WTC11 (cell line): Measurements from ENCODE around the gene TIMP2. TPM values are rescaled to one million over a fixed set of nuclear protein-coding genes. Genes with fewer than 3 reads are reported as not detected.
"Not testable (repeated sequence)": the region's sequence is repeated elsewhere in the genome, so short reads cannot be mapped to it uniquely, and the experiment has no call there.

ENCODE experiments used
- ATAC-seq: fragments of 200-7000 bp; cut with Tn5 transposase; 2 replicates; pipeline ENCODE4 v1.10.0; 2021; ENCODE audit warnings: mild to moderate bottlenecking, moderate library complexity
- CTCF ChIA-PET: fragments of 300-600 bp; sonication (Branson Sonifier 250); formaldehyde crosslinking; loops from one replicate; lab custom pipeline; 2021; ENCODE audit warnings: antibody characterized with exemption; lab: Charles Lee
- POLR2A ChIA-PET: fragments of 350-600 bp; sonication (Branson Sonifier 250); formaldehyde crosslinking; loops from one replicate; lab custom pipeline; 2021; ENCODE audit warnings: antibody characterized with exemption; lab: Charles Lee
- DNase-seq: peaks from one replicate; pipeline ENCODE4 v3.0.0; 2021; ENCODE audit warnings: low spot score
- H3K27ac Mint-ChIP-seq: 2 replicates; pipeline ENCODE4 v1.8.0; 2021; ENCODE audit warnings: mixed read lengths
- H3K27me3 Mint-ChIP-seq: 2 replicates; pipeline ENCODE4 v1.8.0; 2021; ENCODE audit warnings: low read depth, mild to moderate bottlenecking, moderate library complexity, mixed read lengths
- H3K36me3 Mint-ChIP-seq: 2 replicates; pipeline ENCODE4 v1.8.0; 2021; ENCODE audit warnings: mixed read lengths
- H3K4me1 Mint-ChIP-seq: 2 replicates; pipeline ENCODE4 v1.8.0; 2022; ENCODE audit warnings: mixed read lengths
- H3K4me3 Mint-ChIP-seq: 2 replicates; pipeline ENCODE4 v1.8.0; 2021; ENCODE audit warnings: mild to moderate bottlenecking, moderate library complexity, mixed read lengths
- H3K9me3 Mint-ChIP-seq: 2 replicates; pipeline ENCODE4 v1.8.0; 2021; ENCODE audit warnings: mixed read lengths
- CREM ChIP-seq: sonication (generic); formaldehyde crosslinking; IDR thresholded peaks from 2 replicates; pipeline ENCODE4 v1.8.1; 2022; ENCODE audit warnings: mild to moderate bottlenecking, missing genetic modification reagents, moderate library complexity
- GABPB1 ChIP-seq: sonication (generic); formaldehyde crosslinking; IDR thresholded peaks from 2 replicates; pipeline ENCODE4 v1.8.1; 2023; ENCODE audit warnings: mild to moderate bottlenecking, missing genetic modification reagents
- JUN ChIP-seq: sonication (generic); formaldehyde crosslinking; IDR thresholded peaks from 2 replicates; pipeline ENCODE4 v1.8.0; 2023; ENCODE audit warnings: mild to moderate bottlenecking, missing genetic modification reagents
- ZBTB21 ChIP-seq: sonication (generic); formaldehyde crosslinking; IDR thresholded peaks from 2 replicates; pipeline ENCODE4 v1.8.1; 2023; ENCODE audit warnings: mild to moderate bottlenecking, missing genetic modification reagents, borderline replicate concordance
- ZNF232 ChIP-seq: sonication (generic); formaldehyde crosslinking; IDR thresholded peaks from 2 replicates; pipeline ENCODE4 v1.8.0; 2022; ENCODE audit warnings: mild to moderate bottlenecking, missing genetic modification reagents
- ZNF416 ChIP-seq: fragments of 250-450 bp; sonication (Bioruptor Pico); IDR thresholded peaks from 2 replicates; pipeline ENCODE4 v1.9.0; 2021; ENCODE audit warnings: mild to moderate bottlenecking, inconsistent platforms
- total RNA-seq: library from RNA; stranded (reverse); gene quantifications from 3 replicates; pipeline ENCODE4 v1.2.3, GENCODE V29; 2021
- TF ChIP-seq, protein P1 (sequence below): sonication (generic); formaldehyde crosslinking; IDR thresholded peaks from 2 replicates; pipeline ENCODE4 v1.8.1; 2023; ENCODE audit warnings: mild to moderate bottlenecking, missing genetic modification reagents, moderate library complexity
- TF ChIP-seq, protein P2 (sequence below): fragments of 200-600 bp; IDR thresholded peaks from 2 replicates; pipeline ENCODE4 v1.8.0; 2022; ENCODE audit warnings: antibody characterized with exemption
- TF ChIP-seq, protein P3 (sequence below): sonication (generic); formaldehyde crosslinking; IDR thresholded peaks from 2 replicates; pipeline ENCODE4 v1.8.1; 2022; ENCODE audit warnings: low read depth, missing genetic modification reagents, borderline replicate concordance
- TF ChIP-seq, protein P4 (sequence below): sonication (generic); formaldehyde crosslinking; conservative IDR thresholded peaks from 2 replicates; pipeline ENCODE4 v1.8.1; 2022; ENCODE audit warnings: mild to moderate bottlenecking, missing genetic modification reagents
- TF ChIP-seq, protein P5 (sequence below): sonication (generic); formaldehyde crosslinking; IDR thresholded peaks from 2 replicates; pipeline ENCODE4 v1.8.0; 2022; ENCODE audit warnings: mild to moderate bottlenecking, missing genetic modification reagents

Gene TIMP2
- total RNA-seq, 1 experiment from 2014 or later, result 37.1 TPM

DNA sequence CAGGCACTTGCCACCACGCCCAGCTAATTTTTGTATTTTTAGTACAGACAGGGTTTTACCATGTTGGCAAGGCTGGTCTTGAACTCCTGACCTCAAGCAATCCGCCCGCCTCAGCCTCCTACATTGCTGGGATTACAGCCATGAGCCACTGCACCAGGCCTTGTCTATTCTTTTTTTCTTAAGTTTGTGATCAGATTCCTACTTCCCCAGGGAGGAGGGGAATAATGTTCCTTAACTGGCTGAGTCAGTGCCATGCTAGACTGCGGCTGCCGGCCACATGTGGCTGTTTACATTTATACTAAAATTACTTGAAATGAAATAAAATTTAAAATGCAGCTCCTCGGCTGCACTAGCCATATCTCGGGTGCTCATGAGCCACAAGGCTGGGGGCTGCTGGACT is 56.8 kb downstream of the TIMP2 start (continued):
- TF ChIP-seq, protein P1, sequence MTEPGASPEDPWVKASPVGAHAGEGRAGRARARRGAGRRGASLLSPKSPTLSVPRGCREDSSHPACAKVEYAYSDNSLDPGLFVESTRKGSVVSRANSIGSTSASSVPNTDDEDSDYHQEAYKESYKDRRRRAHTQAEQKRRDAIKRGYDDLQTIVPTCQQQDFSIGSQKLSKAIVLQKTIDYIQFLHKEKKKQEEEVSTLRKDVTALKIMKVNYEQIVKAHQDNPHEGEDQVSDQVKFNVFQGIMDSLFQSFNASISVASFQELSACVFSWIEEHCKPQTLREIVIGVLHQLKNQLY (CRISPR knock-in tag), result no peak
- no peak for TF ChIP-seq JUN (CRISPR knock-in tag)

DNA sequence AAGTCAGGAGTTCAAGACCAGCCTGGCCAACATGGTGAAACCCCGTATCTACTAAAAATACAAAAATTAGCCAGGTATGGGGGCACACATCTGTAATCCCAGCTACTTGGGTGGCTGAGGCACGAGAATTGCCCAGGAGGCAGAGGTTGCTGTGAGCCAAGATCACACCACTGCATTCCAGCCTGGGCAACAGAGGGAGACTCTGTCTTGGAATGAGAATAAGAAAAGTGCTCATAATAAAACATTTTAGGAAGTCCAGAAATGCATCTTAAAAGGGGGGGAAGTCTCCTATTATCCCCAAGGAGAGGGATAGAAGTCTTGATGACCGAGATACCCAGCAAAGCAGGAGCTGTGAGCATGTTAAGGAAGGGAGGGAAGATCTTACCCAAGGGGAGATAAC is 58.1 kb downstream of the TIMP2 start:
- ChIA-PET POLR2A (interaction anchor here (1.5 kb wide), 1 partner anchor 105 kb away, joined by 6 read pairs; no protein-coding TSS in a partner anchor), CTCF (interaction anchor here (2.0 to 3.7 kb wide), 4 partner anchors 10 to 106 kb away, joined by 11 to 95 read pairs (median 13); no protein-coding TSS in a partner anchor)
- not testable (repeated sequence) for H3K9me3 Mint-ChIP-seq, ATAC-seq, H3K4me1 Mint-ChIP-seq, H3K4me3 Mint-ChIP-seq, H3K27me3 Mint-ChIP-seq, DNase-seq
- Mint-ChIP-seq H3K36me3 (peaks cover 14% of the 10 kb centered on the region), H3K27ac (0 out of 2 replicates have a peak overlapping the region, but pooled peaks have one; percentile 15)

DNA sequence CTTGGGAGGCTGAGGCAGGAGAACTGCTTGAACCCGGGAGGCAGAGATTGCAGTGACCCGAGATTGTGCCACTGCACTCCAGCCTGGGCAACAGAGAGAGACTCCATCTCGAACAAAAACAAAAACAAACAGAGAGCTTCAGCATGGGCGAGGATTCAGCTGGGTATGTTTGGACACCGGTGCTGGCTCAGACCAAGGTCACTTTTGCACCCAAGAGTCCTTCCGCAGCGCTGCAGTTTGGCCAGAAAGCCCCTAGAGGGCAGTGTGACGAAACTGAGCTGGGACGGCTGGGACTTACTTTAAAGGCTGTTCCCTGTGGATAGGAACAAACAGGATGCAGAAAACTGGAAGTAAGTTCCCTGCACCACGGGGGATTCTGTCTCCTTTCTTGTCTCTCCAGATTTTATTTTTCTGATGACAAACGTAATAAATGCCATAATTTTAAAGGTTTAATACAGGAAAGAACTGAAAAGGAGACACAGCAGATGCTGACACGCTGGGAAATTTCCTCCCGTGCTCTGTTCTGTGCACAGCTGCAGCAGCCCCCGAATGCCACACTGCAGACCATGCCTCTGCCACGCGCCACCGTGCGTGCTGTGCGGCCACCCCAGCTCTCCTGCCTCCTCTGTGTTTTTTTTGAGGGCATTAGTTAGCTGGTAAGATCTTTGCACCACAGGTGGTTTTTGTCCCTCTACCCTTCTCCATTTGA is 59.4 kb downstream of the TIMP2 start:
- H3K9me3 Mint-ChIP-seq, result no peaks in the 10 kb centered on the region
- no peaks in the 10 kb centered on the region for H3K4me1 Mint-ChIP-seq
- POLR2A ChIA-PET, result interaction anchor here (0.9 to 1.5 kb wide), 2 partner anchors 106 to 191 kb away, joined by 4 to 6 read pairs; no protein-coding TSS in a partner anchor
- no peak overlapping the region for H3K4me3 Mint-ChIP-seq
- H3K27ac Mint-ChIP-seq, result no peak overlapping the region
- TF ChIP-seq, protein P2, sequence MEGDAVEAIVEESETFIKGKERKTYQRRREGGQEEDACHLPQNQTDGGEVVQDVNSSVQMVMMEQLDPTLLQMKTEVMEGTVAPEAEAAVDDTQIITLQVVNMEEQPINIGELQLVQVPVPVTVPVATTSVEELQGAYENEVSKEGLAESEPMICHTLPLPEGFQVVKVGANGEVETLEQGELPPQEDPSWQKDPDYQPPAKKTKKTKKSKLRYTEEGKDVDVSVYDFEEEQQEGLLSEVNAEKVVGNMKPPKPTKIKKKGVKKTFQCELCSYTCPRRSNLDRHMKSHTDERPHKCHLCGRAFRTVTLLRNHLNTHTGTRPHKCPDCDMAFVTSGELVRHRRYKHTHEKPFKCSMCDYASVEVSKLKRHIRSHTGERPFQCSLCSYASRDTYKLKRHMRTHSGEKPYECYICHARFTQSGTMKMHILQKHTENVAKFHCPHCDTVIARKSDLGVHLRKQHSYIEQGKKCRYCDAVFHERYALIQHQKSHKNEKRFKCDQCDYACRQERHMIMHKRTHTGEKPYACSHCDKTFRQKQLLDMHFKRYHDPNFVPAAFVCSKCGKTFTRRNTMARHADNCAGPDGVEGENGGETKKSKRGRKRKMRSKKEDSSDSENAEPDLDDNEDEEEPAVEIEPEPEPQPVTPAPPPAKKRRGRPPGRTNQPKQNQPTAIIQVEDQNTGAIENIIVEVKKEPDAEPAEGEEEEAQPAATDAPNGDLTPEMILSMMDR, result peak; percentile 89
- TF ChIP-seq ZNF232 (CRISPR knock-in tag), result no peak
- TF ChIP-seq GABPB1 (CRISPR knock-in tag), result peak; percentile 46; the same call in 1 of the 2 replicates
- no peak for TF ChIP-seq ZBTB21 (CRISPR knock-in tag)
- TF ChIP-seq, all 79 proteins: peak for 2
- DNase-seq (peak; percentile 88), ATAC-seq (peak; percentile 96)
- Mint-ChIP-seq H3K27me3 (no peaks in the 10 kb centered on the region), H3K36me3 (peaks cover 14% of the 10 kb centered on the region)
- CTCF ChIA-PET, result interaction anchor here (0.5 to 3.7 kb wide), 66 partner anchors 8 to 1649 kb away, joined by 3 to 95 read pairs (median 4); partner anchors contain the start of genes CANT1, CEP295NL, CYTH1 and ENGASE

DNA sequence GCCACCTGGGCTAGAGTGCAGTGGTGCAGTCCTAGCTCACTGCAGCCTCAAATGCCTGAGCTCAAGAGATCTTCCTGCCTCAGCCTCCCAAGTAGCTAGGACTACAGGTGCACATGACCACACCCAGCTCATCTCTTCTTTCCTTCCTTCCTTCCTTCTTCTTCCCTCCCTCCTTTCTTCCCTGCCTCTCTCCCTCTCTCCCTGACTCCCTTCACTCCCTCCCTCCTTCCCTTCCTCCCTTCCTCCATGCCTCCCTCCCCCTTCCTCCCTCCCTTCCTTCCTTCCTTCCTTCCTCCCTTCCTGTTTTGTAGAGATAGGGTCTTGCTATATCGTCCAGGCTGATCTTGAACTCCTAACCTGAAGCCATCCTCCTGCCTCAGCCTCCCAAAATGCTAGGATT is 61.1 kb downstream of the TIMP2 start:
- Mint-ChIP-seq H3K27ac (no peak overlapping the region), H3K27me3 (no peaks in the 10 kb centered on the region), H3K4me1 (no peaks in the 10 kb centered on the region), H3K4me3 (no peak overlapping the region), H3K9me3 (no peaks in the 10 kb centered on the region), H3K36me3 (peaks cover 4% of the 10 kb centered on the region; the same call in 1 of the 2 replicates)
- no peak for DNase-seq
- POLR2A ChIA-PET, result no interaction called here
- ATAC-seq, result no peak
- CTCF ChIA-PET, result interaction anchor here (1.2 to 3.2 kb wide), 2 partner anchors 19 to 20 kb away, joined by 3 to 13 read pairs; no protein-coding TSS in a partner anchor
- TF ChIP-seq ZNF416 (CRISPR knock-in tag), result no peak
- TF ChIP-seq, protein P3, sequence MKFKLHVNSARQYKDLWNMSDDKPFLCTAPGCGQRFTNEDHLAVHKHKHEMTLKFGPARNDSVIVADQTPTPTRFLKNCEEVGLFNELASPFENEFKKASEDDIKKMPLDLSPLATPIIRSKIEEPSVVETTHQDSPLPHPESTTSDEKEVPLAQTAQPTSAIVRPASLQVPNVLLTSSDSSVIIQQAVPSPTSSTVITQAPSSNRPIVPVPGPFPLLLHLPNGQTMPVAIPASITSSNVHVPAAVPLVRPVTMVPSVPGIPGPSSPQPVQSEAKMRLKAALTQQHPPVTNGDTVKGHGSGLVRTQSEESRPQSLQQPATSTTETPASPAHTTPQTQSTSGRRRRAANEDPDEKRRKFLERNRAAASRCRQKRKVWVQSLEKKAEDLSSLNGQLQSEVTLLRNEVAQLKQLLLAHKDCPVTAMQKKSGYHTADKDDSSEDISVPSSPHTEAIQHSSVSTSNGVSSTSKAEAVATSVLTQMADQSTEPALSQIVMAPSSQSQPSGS (CRISPR knock-in tag), result no peak
- TF ChIP-seq, protein P4, sequence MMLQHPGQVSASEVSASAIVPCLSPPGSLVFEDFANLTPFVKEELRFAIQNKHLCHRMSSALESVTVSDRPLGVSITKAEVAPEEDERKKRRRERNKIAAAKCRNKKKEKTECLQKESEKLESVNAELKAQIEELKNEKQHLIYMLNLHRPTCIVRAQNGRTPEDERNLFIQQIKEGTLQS, result no peak
- TF ChIP-seq, protein P5, sequence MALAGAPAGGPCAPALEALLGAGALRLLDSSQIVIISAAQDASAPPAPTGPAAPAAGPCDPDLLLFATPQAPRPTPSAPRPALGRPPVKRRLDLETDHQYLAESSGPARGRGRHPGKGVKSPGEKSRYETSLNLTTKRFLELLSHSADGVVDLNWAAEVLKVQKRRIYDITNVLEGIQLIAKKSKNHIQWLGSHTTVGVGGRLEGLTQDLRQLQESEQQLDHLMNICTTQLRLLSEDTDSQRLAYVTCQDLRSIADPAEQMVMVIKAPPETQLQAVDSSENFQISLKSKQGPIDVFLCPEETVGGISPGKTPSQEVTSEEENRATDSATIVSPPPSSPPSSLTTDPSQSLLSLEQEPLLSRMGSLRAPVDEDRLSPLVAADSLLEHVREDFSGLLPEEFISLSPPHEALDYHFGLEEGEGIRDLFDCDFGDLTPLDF (CRISPR knock-in tag), result no peak
- no peak for TF ChIP-seq CREM (CRISPR knock-in tag)
